SKM-1 (cell line): ENCODE data around the gene CD14.
A peak's percentile ranks its signal among the peaks of the same experiment; 100 is the strongest.
"Not testable (repeated sequence)": the region's sequence is repeated elsewhere in the genome, so short reads cannot be mapped to it uniquely, and the experiment has no call there.

Experiments used
- DNase-seq: peaks from one replicate; lab custom pipeline; 2025; ENCODE audit not compliant: unreplicated experiment; lab: John Stamatoyannopoulos, UW

CD14 gene

GRCh38 chr5:140633021-140633471, at the start of gene CD14:
Gene CD14 (minus strand): TSS chr5:140633175. CDS start chr5:140633071, 104 bp downstream.
- no peak for DNase-seq

DNA sequence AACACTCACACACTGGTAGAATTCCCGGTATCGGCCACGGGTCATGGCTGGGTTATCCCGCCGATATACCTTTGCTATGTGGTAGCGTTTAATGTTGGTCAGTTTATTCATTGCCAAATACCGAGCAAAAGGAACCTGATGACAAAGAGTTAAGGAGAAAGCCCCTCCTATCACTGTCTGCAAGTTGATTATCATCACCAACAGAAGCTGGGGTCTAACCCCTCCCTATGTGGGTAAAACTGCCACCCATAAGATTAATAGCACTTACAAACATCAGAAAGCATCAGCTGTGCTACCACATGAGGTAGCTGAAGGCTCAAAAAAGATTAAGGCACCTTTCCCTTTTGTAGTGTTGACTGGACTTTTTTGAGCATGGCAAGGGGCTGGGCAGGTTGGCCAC, 46.0 kb upstream of the CD14 start:
- DNase-seq: no peak

DNA sequence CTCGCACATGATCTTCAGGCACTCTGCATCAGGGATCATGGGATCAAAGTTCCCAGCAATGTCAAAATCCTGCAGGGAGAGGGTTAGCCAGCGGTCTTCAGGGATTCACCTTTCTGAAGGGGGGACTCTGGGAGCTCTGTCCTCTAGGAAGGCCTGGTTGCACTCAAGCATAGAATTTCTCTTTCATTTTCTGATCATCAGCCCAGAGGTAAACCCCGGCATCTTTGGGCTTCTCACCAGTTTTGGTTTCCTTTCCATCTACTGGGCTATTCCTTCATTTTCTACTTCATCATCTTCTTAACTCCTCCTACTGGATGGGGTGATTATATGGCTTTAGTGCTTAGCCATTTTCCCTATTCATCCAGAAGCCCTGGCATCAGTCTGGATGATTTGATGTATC, 45.0 kb upstream of the CD14 start:
- no peak for DNase-seq

DNA sequence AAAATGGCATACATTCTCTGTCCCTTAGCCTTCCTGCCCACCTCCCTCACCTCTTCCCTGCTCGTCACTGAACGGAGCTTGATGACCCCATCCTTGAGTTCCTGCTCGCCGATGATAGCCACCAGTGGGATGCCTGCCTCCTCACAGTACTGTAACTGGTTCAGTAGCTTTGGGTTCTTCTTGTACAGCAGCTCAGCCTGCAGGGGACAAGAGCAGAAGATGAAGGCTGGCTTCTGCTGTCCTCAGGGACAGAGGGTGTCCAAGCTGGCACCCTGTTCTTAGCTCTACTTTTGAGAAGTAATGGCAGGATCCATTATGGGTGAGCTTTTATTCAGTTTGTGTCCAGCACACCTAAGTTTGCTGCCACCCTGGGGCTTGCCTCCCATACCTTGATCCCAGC, 41.7 kb upstream of the CD14 start:
- no peak for DNase-seq

GRCh38 chr5:140674211-140674610, 41.2 kb upstream of the CD14 start:
- no peak for DNase-seq

DNA sequence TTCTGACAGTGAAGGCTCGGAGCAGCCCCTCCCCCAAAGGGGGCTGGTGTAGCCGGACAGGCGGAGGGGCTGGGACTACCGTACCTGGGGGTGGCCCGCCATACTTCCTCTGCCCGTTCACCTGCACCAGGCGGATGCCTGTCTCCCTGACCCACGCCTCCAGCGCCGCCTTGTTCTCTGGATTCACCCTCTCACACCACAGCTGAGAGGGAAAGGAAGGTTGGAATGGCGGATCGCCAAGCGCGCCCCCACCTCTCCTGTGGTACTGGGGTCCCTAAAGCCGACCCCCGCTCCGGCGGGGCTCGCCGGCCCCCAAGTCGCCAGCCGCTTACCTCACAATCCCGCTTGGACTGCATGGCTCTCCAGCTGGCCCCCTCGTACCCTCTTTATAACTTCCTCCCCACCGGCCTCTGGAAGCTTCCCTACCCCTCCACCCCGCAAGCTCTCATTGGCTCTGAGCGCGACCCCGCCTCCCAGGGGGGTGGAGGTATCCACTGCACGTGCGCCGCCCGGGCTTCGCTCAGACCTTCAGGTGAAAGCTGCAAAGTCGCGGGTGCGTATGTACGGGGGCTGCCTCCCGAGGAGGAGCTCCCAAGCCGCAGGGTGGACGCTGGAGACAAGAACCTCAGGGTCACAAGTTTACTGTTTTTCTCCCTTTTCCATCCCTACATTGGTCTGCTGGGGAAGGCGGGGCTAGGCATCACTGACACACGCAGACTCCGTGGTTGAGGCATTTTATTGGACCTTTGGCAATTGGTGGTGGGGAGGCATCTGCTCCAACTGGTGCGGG, 40.4 kb upstream of the CD14 start, which contains the start of gene DND1:
Gene DND1 (minus strand): TSS at position 390 of the 790 bp plus-strand sequence. CDS start 34 bp downstream, at position 356.
- no peak for DNase-seq

GRCh38 chr5:140672455-140673186, 39.6 kb upstream of the CD14 start:
- DNase-seq: no peak

GRCh38 chr5:140671472-140672125, 38.6 kb upstream of the CD14 start:
- no peak for DNase-seq

DNA sequence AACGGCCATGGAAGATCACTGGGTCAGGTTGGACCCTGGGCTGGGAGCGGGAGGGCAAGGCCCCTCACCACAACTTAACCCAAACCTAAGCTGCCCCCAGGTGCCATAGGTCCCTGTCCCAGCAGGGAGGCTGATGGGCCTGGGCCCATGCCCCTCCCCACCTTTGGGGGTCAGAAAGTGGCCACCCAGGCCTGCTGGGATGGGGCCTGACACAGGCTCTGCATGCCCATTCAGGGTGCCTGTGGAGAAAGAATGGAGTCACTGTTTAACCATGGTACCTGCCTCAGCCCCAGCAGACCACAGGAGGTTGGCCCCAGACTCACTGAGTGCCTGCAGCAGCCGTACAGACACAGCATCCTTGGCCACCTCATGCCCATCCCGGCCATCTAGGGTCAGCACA, 38.1 kb upstream of the CD14 start:
- not testable (repeated sequence) for DNase-seq

GRCh38 chr5:140664359-140665119, 31.6 kb upstream of the CD14 start, which contains the start of gene WDR55:
Gene WDR55 (plus strand): TSS chr5:140664904. CDS start chr5:140664913, 9 bp downstream.
- DNase-seq: peak; percentile 96

DNA sequence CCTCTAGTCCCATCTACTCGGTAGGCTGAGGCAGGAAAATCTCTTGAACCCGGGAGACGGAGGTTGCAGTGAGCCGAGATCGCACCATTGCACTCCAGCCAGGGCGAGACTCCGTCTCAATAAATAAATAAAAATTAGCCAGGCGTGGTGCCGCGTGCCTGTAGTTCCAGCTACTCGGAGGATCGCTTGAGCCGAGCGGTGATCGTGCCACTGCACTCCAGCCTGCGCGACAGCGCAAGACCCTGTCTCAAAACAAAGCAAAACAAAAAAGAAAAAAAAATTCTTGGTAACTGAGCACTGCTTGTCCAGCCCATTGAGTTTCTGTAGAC, 31.0 kb upstream of the CD14 start:
- DNase-seq: no peak

DNA sequence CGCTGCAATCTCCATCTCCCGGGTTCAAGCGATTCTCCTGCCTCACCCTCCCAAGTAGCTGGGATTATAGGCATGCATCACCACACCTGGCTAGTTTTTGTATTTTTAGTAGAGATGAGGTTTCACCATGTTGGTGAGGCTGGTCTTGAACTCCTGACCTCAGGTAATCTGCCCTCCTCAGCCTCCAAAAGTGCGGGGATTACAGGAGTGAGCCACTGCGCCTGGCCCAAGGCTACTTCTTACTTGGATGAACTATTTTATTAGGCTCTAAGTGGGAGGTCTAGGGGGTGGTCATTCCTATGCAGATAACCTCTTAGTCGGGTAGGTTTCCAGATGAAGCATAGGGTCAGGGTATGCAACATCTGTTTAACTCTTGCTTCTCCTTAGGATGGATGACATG, 27.4 kb upstream of the CD14 start:
- DNase-seq: not testable (repeated sequence)

DNA sequence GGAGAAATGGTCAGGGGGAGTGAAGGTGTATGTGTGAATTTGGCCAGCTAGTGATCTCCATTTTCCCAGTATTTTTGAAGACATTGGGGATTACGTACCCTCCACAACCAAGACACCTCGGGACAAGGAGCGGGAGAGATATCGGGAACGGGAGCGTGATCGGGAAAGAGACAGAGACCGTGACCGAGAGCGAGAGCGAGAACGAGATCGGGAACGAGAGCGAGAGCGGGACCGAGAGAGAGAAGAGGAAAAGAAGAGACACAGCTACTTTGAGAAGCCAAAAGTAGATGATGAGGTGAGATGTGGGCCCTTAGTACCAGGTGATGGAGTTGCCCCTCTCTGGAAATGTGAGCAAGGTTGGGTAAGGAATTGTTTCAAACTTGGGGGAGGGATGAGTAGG, 25.9 kb upstream of the CD14 start:
- no peak for DNase-seq

- no peak for DNase-seq
Observed at GRCh38 chr5:140647042-140647419, 14.1 kb upstream of the CD14 start.

- DNase-seq: no peak
Observed at GRCh38 chr5:140642718-140643117, 9.7 kb upstream of the CD14 start.

- no peak for DNase-seq
Observed at GRCh38 chr5:140641716-140642115, 8.7 kb upstream of the CD14 start.

DNA sequence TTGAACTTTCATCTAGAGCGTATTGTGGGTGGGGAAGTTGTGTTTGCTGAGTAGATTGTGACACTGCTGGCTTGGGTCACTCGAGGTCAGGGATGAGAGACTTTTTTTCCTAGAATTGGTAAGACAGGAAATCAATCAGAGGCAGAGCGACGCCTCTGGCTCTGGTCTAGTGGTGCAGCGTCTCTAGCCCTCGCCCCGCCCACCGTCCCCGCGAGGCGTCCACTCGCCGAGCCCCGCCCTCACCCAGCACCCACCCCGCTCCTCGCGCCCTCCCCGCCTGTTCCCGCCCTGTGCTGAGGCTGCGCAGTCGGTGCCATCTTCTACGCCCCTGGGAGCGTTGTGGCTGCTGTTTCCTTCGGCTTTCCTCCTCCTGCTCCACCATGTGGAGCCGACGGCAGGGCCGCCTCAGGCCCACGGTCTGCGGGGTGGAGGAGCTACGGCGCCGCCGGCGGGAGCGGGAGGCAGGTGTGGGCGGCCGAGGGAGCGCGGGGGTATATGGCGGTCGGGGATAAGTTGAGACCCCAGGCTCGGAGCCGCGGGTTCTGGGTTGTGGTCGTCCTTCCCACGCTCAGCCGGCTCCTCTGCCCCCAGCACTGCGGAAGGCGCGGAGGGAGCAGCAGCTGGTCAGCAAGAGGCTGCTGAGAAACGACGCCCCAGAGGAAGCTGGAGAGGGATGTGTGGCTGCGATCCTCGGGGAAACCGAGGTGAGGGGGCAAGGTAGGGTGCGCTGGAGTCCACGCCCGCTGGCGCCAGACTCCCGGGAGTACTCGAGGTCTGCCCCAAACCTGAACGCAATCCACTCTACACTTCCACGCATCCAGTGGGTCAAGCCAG, 6.4 kb upstream of the CD14 start, which contains the start of gene TMCO6:
Gene TMCO6 (plus strand): TSS at position 304 of the 834 bp plus-strand sequence. CDS start 77 bp downstream, at position 381.
- DNase-seq: peak; percentile 96

DNA sequence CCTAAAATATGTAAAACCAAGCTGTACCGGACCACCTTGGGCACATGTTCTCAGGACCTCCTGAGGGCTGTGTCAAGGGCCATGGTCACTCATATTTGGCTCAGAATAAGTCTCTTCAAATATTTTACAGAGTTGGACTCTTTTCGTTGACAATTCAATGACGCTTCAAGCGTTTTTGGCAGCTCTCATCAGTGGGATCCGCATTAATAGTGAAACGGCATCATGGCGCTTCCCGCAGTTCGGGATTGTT, 5.8 kb upstream of the CD14 start:
- not testable (repeated sequence) for DNase-seq

GRCh38 chr5:140637371-140638100, 4.6 kb upstream of the CD14 start:
- no peak for DNase-seq
